HEK293T (cell line): ENCODE data around the gene MTHFR.

Source experiments
- ARNT ChIP-seq: fragments of 450-650 bp; IDR thresholded peaks from 2 replicates; pipeline ENCODE4 v1.6.1; 2017; ENCODE audit warnings: mild to moderate bottlenecking
- BHLHE40 ChIP-seq: fragments of 450-650 bp; IDR thresholded peaks from 2 replicates; pipeline ENCODE4 v1.6.1; 2016; ENCODE audit warnings: mild to moderate bottlenecking, moderate library complexity, borderline replicate concordance
- ELF4 ChIP-seq: fragments of 450-650 bp; IDR thresholded peaks from 2 replicates; pipeline ENCODE4 v1.6.1; 2017; ENCODE audit warnings: antibody characterized with exemption
- FOXA1 ChIP-seq: fragments of 450-650 bp; IDR thresholded peaks from 2 replicates; pipeline ENCODE4 v1.6.1; 2016; ENCODE audit warnings: mild to moderate bottlenecking
- FOXK2 ChIP-seq: fragments of 450-650 bp; IDR thresholded peaks from 2 replicates; pipeline ENCODE4 v1.6.1; 2016; ENCODE audit warnings: mild to moderate bottlenecking
- FOXM1 ChIP-seq: fragments of 450-650 bp; IDR thresholded peaks from 2 replicates; pipeline ENCODE4 v1.6.1; 2017; ENCODE audit warnings: mild to moderate bottlenecking, borderline replicate concordance
- HDGF ChIP-seq: fragments of 450-650 bp; IDR thresholded peaks from 2 replicates; pipeline ENCODE4 v1.6.1; 2017; ENCODE audit warnings: antibody characterized with exemption, borderline replicate concordance
- L3MBTL2 ChIP-seq: fragments of 450-650 bp; conservative IDR thresholded peaks from 2 replicates; pipeline ENCODE4 v1.6.1; 2016; ENCODE audit warnings: mild to moderate bottlenecking
- LEF1 ChIP-seq: fragments of 450-650 bp; IDR thresholded peaks from 2 replicates; pipeline ENCODE4 v1.6.1; 2017; ENCODE audit warnings: mild to moderate bottlenecking, borderline replicate concordance
- SP1 ChIP-seq: fragments of 450-650 bp; IDR thresholded peaks from 2 replicates; pipeline ENCODE4 v1.6.1; 2017
- TARDBP ChIP-seq: fragments of 450-650 bp; IDR thresholded peaks from 2 replicates; pipeline ENCODE4 v1.6.1; 2016
- ZNF384 ChIP-seq: fragments of 450-650 bp; IDR thresholded peaks from 2 replicates; pipeline ENCODE4 v1.6.1; 2016

DNA sequence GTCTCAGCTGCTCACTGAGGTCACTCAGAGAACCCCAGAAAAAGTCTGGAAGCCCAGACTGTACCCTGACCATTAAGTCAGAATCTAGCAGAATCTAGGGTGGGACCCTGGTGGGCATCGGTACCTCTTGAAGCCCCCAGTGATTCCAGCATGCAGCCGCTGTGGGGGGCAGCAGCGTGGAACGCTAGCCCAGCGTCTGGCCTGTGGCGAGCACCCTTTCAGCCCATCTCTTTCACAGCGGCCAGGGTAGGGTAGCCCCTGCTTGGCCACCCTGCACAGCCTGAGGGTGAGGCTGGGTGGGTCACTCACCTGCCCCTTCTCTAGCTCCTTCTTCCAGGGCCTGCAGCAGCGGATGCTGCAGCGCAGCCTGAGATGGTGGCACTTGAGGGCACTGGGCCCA is 27.4 kb downstream of the MTHFR start:
- TF ChIP-seq ELF4 (no peak), L3MBTL2 (no peak), LEF1 (no peak), HDGF (no peak), TARDBP (no peak), SP1 (no peak), FOXK2 (no peak), ARNT (no peak), ZNF384 (no peak), FOXM1 (no peak), BHLHE40 (no peak), FOXA1 (no peak)
